Renal cortical epithelial cell (primary cell): ENCODE results near the gene CFAP97D1. TPM values are rescaled to one million over a fixed set of nuclear protein-coding genes. Genes with fewer than 3 reads are reported as not detected.

Experiments
- DNase-seq: peaks from one replicate; pipeline ENCODE4 v3.0.0-alpha.2; 2011; ENCODE audit warnings: low read depth
- total RNA-seq: library from RNA; depleted of rRNA; stranded (reverse); fragments of >200 nt; gene quantifications from 2 replicates; pipeline ENCODE4 v1.2.3, GENCODE V29; 2014

Gene CFAP97D1
- total RNA-seq, 1 donor from 2014 or later = under 0.01 TPM

- no peak for DNase-seq
Observed at GRCh38 chr17:43826206-43826605, 46.0 kb downstream of the CFAP97D1 start.

- DNase-seq = no peak
Observed at GRCh38 chr17:43827596-43827995, 47.4 kb downstream of the CFAP97D1 start.

GRCh38 chr17:43829738-43830137 is 49.5 kb downstream of the CFAP97D1 start:
- no peak for DNase-seq

GRCh38 chr17:43830510-43831140 is 50.4 kb downstream of the CFAP97D1 start:
- no peak for DNase-seq

- DNase-seq = no peak
Observed at GRCh38 chr17:43831633-43832032, 51.4 kb downstream of the CFAP97D1 start.

- peak; percentile 42 for DNase-seq
Observed at GRCh38 chr17:43832168-43832975, 52.1 kb downstream of the CFAP97D1 start.

GRCh38 chr17:43832976-43833829 is 53.0 kb downstream of the CFAP97D1 start, which contains the start of gene MPP3:
TSS of gene MPP3 (minus strand) at chr17:43833146. CDS start at chr17:43831906, 1,240 bp downstream.
- DNase-seq = peak; percentile 10

- peak; percentile 9 for DNase-seq
Observed at GRCh38 chr17:43834106-43834505, 53.9 kb downstream of the CFAP97D1 start.

Other genes with a start within 250 kb of the CFAP97D1 start
- 1.9 and 5.7 TPM in 2 replicates for gene ETV4, start 234.1 kb upstream of the CFAP97D1 start, total RNA-seq
- gene MEOX1, start 118.5 kb upstream of the CFAP97D1 start, total RNA-seq = 11.1 TPM in 1 of 2 replicates, not detected in the other
- not detected in 2 replicates for gene SOST, start 21.6 kb upstream of the CFAP97D1 start, total RNA-seq
- gene DUSP3, start 1.5 kb upstream of the CFAP97D1 start, total RNA-seq = 96.0 and 132 TPM in 2 replicates
- 6.8 and 8.5 TPM in 2 replicates for gene MPP3, start 52.7 kb downstream of the CFAP97D1 start, total RNA-seq
- gene CD300LG, start 66.7 kb downstream of the CFAP97D1 start, total RNA-seq = not detected in 2 replicates
- 1.7 and 3.6 TPM in 2 replicates for gene MPP2, start 127.1 kb downstream of the CFAP97D1 start, total RNA-seq
- not detected in 2 replicates for gene PPY, start 162.0 kb downstream of the CFAP97D1 start, total RNA-seq
- not detected in 2 replicates for gene PYY, start 173.5 kb downstream of the CFAP97D1 start, total RNA-seq
- gene NAGS, start 224.2 kb downstream of the CFAP97D1 start, total RNA-seq = 1.2 and 6.1 TPM in 2 replicates
- gene TMEM101, start 234.5 kb downstream of the CFAP97D1 start, total RNA-seq = 43.8 and 71.2 TPM in 2 replicates